Mesendoderm (in vitro differentiated cells): ENCODE measurements around the gene SLC10A3. TPM values are rescaled to one million over a fixed set of nuclear protein-coding genes. Genes with fewer than 3 reads are reported as not detected.

Experiments
- DNase-seq: peaks from one replicate; pipeline ENCODE4 v3.0.0; 2013
- H2AK5ac ChIP-seq: 2 replicates; pipeline ENCODE4 v1.6.1; 2013; ENCODE audit warnings: low read length, inconsistent platforms
- H2BK120ac ChIP-seq: 2 replicates; pipeline ENCODE4 v1.6.1; 2013; ENCODE audit warnings: low read depth, mild to moderate bottlenecking, low read length, moderate library complexity, mixed read lengths
- H2BK15ac ChIP-seq: replicated peaks from 2 replicates; pipeline ENCODE4 v1.6.1; 2013; ENCODE audit warnings: low read depth, mild to moderate bottlenecking, moderate library complexity
- H2BK5ac ChIP-seq: 2 replicates; pipeline ENCODE4 v1.6.1; 2013; ENCODE audit warnings: low read length, inconsistent platforms
- H3K18ac ChIP-seq: 2 replicates; pipeline ENCODE4 v1.6.1; 2013; ENCODE audit warnings: mild to moderate bottlenecking, low read length, mixed read lengths
- H3K23ac ChIP-seq: one replicate; pipeline ENCODE4 v1.6.1; 2013; ENCODE audit warnings: low read length
- H3K27ac ChIP-seq: 2 replicates; pipeline ENCODE4 v1.5.1; 2013; ENCODE audit warnings: low read depth, mild to moderate bottlenecking, inconsistent platforms, low read length, moderate library complexity
- H3K27me3 ChIP-seq: 2 replicates; pipeline ENCODE4 v1.6.1; 2013; ENCODE audit warnings: low read length, control low read depth, mild to moderate bottlenecking, inconsistent platforms; ENCODE audit not compliant: insufficient read depth, poor library complexity
- H3K36me3 ChIP-seq: 2 replicates; pipeline ENCODE4 v1.6.1; 2013; ENCODE audit warnings: low read length, inconsistent platforms; ENCODE audit not compliant: control insufficient read depth, insufficient read depth
- H3K4ac ChIP-seq: one replicate; pipeline ENCODE4 v1.6.1; 2013; ENCODE audit warnings: low read depth, mild to moderate bottlenecking, low read length, moderate library complexity
- H3K4me1 ChIP-seq: 2 replicates; pipeline ENCODE4 v1.6.1; 2013; ENCODE audit warnings: low read depth, low read length, inconsistent platforms; ENCODE audit not compliant: control insufficient read depth
- H3K4me2 ChIP-seq: 2 replicates; pipeline ENCODE4 v1.6.1; 2013; ENCODE audit warnings: low read length
- H3K4me3 ChIP-seq: 2 replicates; pipeline ENCODE4 v1.5.1; 2013; ENCODE audit warnings: mild to moderate bottlenecking, low read length
- H3K56ac ChIP-seq: one replicate; pipeline ENCODE4 v1.6.1; 2013; ENCODE audit warnings: low read length
- H3K79me1 ChIP-seq: 2 replicates; pipeline ENCODE4 v1.6.1; 2013; ENCODE audit warnings: low read length, inconsistent platforms
- H3K79me2 ChIP-seq: 2 replicates; pipeline ENCODE4 v1.6.1; 2013; ENCODE audit warnings: mild to moderate bottlenecking, low read length; ENCODE audit not compliant: control insufficient read depth, insufficient read depth
- H3K9ac ChIP-seq: 2 replicates; pipeline ENCODE4 v1.6.1; 2013; ENCODE audit warnings: low read length, inconsistent platforms
- H4K5ac ChIP-seq: one replicate; pipeline ENCODE4 v1.6.1; 2013; ENCODE audit warnings: low read length
- H4K8ac ChIP-seq: one replicate; pipeline ENCODE4 v1.6.1; 2013; ENCODE audit warnings: low read depth, mild to moderate bottlenecking, control low read depth, low read length, moderate library complexity
- WGBS: extraction: QIAGEN DNeasy Blood & Tissue Kit; methylation state at CpG from one replicate; pipeline ENCODE4 v1.1.7; 2013; ENCODE audit warnings: low lambda C conversion rate, missing lambda C conversion rate; ENCODE audit not compliant: insufficient coverage; ENCODE audit errors: extremely low coverage; 5-methylcytosine and 5-hydroxymethylcytosine counted together
- polyA plus RNA-seq, 2 experiments: library from polyadenylated mRNA; stranded (reverse); fragments of 200-250 nt; gene quantifications; one replicate each; pipeline ENCODE4 v1.2.3, GENCODE V29; 2013

SLC10A3 gene, protein sequence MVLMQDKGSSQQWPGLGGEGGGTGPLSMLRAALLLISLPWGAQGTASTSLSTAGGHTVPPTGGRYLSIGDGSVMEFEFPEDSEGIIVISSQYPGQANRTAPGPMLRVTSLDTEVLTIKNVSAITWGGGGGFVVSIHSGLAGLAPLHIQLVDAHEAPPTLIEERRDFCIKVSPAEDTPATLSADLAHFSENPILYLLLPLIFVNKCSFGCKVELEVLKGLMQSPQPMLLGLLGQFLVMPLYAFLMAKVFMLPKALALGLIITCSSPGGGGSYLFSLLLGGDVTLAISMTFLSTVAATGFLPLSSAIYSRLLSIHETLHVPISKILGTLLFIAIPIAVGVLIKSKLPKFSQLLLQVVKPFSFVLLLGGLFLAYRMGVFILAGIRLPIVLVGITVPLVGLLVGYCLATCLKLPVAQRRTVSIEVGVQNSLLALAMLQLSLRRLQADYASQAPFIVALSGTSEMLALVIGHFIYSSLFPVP
- polyA plus RNA-seq (2013, experiment 1 of 2) = 8.7 TPM
- polyA plus RNA-seq (2013, experiment 2 of 2) = 8.9 TPM

DNA sequence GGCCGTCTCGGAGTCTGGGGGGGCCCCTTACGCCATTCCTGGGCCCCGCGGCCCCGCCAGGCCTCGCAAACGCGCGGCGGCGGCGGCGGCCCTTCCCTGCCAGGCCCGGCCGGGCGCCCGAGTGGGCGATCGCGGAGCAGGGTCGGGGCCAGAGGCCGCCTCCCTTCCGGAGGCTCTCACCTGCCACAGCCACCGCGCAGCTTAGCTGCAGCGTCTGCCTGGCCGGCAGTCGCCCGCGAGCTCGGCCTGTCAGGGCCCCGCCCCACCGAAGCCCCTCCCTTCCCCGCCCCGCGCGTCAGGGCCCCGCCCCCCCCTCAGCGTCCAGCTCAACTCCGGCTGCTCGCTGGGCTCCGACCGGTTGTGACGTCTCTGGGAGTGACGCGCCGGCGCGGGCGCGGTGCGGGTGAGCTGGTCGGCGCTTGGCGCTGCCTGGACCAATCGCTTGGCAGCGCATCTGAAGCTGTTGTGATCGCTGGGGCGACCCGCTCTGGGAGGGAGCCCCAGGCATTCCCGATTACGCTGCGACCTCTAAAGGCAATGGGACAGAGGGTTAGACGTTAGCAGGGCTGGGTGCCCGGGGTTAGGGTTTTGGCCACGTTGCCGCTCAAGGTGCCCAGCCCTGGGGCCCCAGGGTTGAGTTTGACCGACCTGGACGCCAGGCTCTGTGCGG lies at the start of gene SLC10A3:
Gene SLC10A3 (minus strand): TSS at position 216 of the 670 bp plus-strand sequence. CDS start 1,689 bp downstream, outside the sequence.
- H3K56ac ChIP-seq = peak within 1 kb of the TSS; percentile 67
- no peak within 1 kb of the TSS for H2BK5ac ChIP-seq
- H3K4me2 ChIP-seq = peak within 1 kb of the TSS; percentile 30
- H3K23ac ChIP-seq = no peak within 1 kb of the TSS
- H2AK5ac ChIP-seq = no peak within 1 kb of the TSS
- H2BK120ac ChIP-seq = no peak within 1 kb of the TSS
- no peaks in the 10 kb centered on the region for H3K4me1 ChIP-seq
- H3K36me3 ChIP-seq = no peaks in the 10 kb centered on the region
- no CpG with 5 or more reads among the region's 71 CpGs for WGBS
- no peak within 1 kb of the TSS for H2BK15ac ChIP-seq
- peak within 1 kb of the TSS; percentile 73 for H3K27ac ChIP-seq
- H3K79me1 ChIP-seq = no peaks in the 10 kb centered on the region
- H3K4me3 ChIP-seq = peak within 1 kb of the TSS; percentile 6
- no peaks in the 10 kb centered on the region for H3K79me2 ChIP-seq
- H3K18ac ChIP-seq = peak within 1 kb of the TSS; percentile 52
- no peak within 1 kb of the TSS for H4K5ac ChIP-seq
- peak within 1 kb of the TSS; percentile 58 for H3K4ac ChIP-seq
- no peaks in the 10 kb centered on the region for H3K27me3 ChIP-seq
- no peak within 1 kb of the TSS for H4K8ac ChIP-seq
- H3K9ac ChIP-seq = peak within 1 kb of the TSS; percentile 71
- DNase-seq = peak; percentile 97

DNA sequence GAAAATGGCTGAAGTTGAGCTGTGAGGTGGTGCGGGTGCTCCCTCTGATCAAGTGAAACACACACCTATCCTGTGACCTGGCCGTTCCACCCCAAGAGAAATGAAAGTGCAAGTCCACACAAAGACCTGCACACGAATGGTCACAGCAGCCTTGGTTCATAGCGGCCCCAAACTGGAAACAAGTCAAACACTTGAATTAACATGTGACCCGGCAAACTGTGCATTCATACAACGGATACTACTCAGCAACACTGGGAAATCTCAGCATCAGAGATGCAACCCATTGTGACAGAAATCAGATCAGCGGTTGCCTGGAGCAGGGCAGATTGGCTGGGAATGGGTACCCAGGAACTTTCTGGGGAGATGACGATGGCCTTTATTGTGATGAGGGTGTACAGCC lies 48.6 kb upstream of the SLC10A3 start:
- Histone ChIP-seq H3K18ac (no peak overlapping the region), H3K56ac (no peak overlapping the region), H2BK120ac (no peak overlapping the region), H2BK15ac (no peak overlapping the region), H3K4me1 (no peaks in the 10 kb centered on the region), H3K79me1 (no peaks in the 10 kb centered on the region), H3K4me2 (no peak overlapping the region), H2AK5ac (no peak overlapping the region), H3K23ac (no peak overlapping the region), H3K79me2 (no peaks in the 10 kb centered on the region), H3K9ac (no peak overlapping the region), H3K27me3 (no peaks in the 10 kb centered on the region), H4K5ac (no peak overlapping the region), H3K27ac (no peak overlapping the region), H3K4me3 (no peak overlapping the region), H2BK5ac (no peak overlapping the region), H3K4ac (no peak overlapping the region), H3K36me3 (no peaks in the 10 kb centered on the region), H4K8ac (no peak overlapping the region)
- no CpG with 5 or more reads among the region's 8 CpGs for WGBS
- DNase-seq = no peak

DNA sequence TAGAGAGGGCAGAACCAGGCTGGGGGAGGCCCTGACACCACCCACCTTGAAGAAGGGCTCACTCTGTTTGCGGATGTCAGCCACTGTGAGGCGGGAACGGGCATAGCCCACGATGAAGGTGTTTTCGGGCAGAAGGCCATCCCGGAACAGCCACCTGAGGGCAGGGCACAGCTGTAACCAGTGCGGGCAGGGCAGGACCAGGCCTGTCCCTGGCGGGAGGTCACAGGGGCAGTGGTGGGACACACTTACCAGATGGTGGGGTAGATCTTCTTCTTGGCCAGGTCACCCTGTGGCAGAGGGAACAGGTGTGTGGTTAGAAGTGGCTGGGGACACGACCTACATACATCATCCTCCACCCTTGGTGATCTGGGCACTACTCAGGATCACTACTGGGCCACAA lies 45.5 kb upstream of the SLC10A3 start:
- WGBS = no CpG with 5 or more reads among the region's 9 CpGs
- no peaks in the 10 kb centered on the region for H3K4me1 ChIP-seq
- no peak overlapping the region for H2BK120ac ChIP-seq
- DNase-seq = no peak
- H3K79me2 ChIP-seq = no peaks in the 10 kb centered on the region
- no peak overlapping the region for H3K27ac ChIP-seq
- no peak overlapping the region for H3K9ac ChIP-seq
- H4K8ac ChIP-seq = no peak overlapping the region
- H3K4me3 ChIP-seq = no peak overlapping the region
- no peak overlapping the region for H3K18ac ChIP-seq
- no peak overlapping the region for H2AK5ac ChIP-seq
- H3K4ac ChIP-seq = no peak overlapping the region
- H2BK15ac ChIP-seq = no peak overlapping the region
- H3K36me3 ChIP-seq = no peaks in the 10 kb centered on the region
- H2BK5ac ChIP-seq = no peak overlapping the region
- H3K23ac ChIP-seq = no peak overlapping the region
- H3K79me1 ChIP-seq = no peaks in the 10 kb centered on the region
- no peak overlapping the region for H3K4me2 ChIP-seq
- no peaks in the 10 kb centered on the region for H3K27me3 ChIP-seq
- H4K5ac ChIP-seq = no peak overlapping the region
- no peak overlapping the region for H3K56ac ChIP-seq

DNA sequence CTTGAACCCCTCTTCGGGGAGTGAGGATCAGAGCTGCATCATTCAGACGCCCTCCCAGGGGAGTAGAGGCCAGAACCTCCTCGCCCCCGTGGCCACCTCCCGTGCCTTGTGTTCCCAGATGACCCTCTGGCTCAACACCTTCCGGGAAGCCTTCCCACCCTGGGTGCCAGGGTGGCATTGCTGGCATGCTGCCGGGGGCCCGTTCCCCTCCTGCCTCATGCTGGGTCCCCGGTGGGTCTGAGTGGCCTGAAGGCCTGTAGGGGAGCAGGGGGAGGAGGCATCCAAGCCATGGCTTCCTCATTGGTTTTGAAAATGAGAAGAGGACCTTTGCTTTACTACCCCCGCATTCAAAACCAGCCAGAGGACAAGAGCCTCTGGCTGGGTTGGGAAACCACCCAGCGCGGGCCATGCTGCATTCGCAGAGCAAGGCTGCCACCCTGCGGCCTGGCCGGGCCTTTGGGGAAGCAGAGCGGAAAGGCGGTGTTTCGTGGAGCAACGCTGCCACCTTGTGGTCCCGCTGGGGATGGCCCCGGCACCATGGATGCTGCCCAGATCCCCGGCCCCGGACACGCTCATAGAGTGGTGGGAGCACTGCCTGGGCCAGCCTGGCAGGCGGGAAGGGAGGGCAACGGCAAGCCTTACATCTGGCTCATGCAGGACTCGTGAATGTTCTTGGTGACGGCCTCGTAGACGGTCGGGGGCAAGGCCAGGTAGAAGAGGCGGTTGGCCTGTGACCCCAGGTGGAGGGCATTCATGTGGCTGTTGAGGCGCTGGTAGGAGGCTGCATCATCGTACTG lies 44.3 kb upstream of the SLC10A3 start:
- no peak overlapping the region for H2BK5ac ChIP-seq
- H3K4me2 ChIP-seq = no peak overlapping the region
- no peak overlapping the region for H3K9ac ChIP-seq
- H3K4me3 ChIP-seq = no peak overlapping the region
- no peak overlapping the region for H2BK120ac ChIP-seq
- WGBS = no CpG with 5 or more reads among the region's 34 CpGs
- H3K36me3 ChIP-seq = no peaks in the 10 kb centered on the region
- no peak overlapping the region for H4K5ac ChIP-seq
- H3K18ac ChIP-seq = no peak overlapping the region
- no peak overlapping the region for H3K23ac ChIP-seq
- H3K4ac ChIP-seq = no peak overlapping the region
- H3K79me1 ChIP-seq = no peaks in the 10 kb centered on the region
- H2BK15ac ChIP-seq = no peak overlapping the region
- no peak overlapping the region for H2AK5ac ChIP-seq
- DNase-seq = peak; percentile 77
- no peak overlapping the region for H3K56ac ChIP-seq
- no peak overlapping the region for H4K8ac ChIP-seq
- H3K27ac ChIP-seq = no peak overlapping the region
- H3K4me1 ChIP-seq = no peaks in the 10 kb centered on the region
- H3K79me2 ChIP-seq = no peaks in the 10 kb centered on the region
- H3K27me3 ChIP-seq = no peaks in the 10 kb centered on the region

DNA sequence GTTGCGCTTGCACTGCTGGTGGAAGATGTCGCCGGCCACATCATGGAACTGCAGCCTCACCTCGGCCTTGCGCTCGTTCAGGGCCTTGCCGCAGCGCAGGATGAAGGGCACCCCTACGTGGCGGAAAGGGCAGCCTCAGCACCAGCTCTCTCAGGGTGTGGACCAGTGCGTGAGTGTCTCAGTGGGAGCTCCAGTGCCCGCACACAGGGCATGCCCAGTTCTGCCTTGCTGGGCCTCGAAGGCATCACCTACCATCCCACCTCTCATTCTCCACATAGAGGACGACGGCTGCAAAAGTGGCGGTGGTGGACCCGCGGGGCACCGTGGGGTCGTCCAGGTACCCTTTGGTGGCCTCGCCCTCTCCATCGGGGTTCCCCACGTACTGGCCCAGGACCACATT lies 42.3 kb upstream of the SLC10A3 start:
- Histone ChIP-seq H3K4ac (no peak overlapping the region), H3K27ac (no peak overlapping the region), H2AK5ac (no peak overlapping the region), H3K56ac (no peak overlapping the region), H2BK5ac (no peak overlapping the region), H3K79me1 (no peaks in the 10 kb centered on the region), H3K18ac (no peak overlapping the region), H4K5ac (no peak overlapping the region), H3K36me3 (no peaks in the 10 kb centered on the region), H2BK15ac (no peak overlapping the region), H3K79me2 (no peaks in the 10 kb centered on the region), H3K4me3 (no peak overlapping the region), H4K8ac (no peak overlapping the region), H3K4me2 (no peak overlapping the region), H2BK120ac (no peak overlapping the region), H3K4me1 (no peaks in the 10 kb centered on the region), H3K27me3 (no peaks in the 10 kb centered on the region), H3K9ac (no peak overlapping the region), H3K23ac (no peak overlapping the region)
- no peak for DNase-seq
- no CpG with 5 or more reads among the region's 23 CpGs for WGBS
